ENCODE results near the gene MLPH. TPM values are rescaled to one million over a fixed set of nuclear protein-coding genes. Genes with fewer than 3 reads are reported as not detected.
A peak's percentile ranks its signal among the peaks of the same experiment; 100 is the strongest.

Gene MLPH
- total and polyA plus RNA-seq, 2 of the 13 experiments (the other 11 are each of a cell fraction or from before 2014, with no cell fraction given): 0.12 TPM; not detected in 1

- TF ChIP-seq ZNF513 (CRISPR knock-in tag; conservative IDR thresholded peaks at IDR 0.05): no peak
- no peak for TF ChIP-seq CREB3 (CRISPR knock-in tag; IDR thresholded peaks at IDR 0.05)
- TF ChIP-seq ZNF414 (CRISPR knock-in tag; IDR thresholded peaks at IDR 0.05): 0 out of 2 replicates have a peak, but pooled peaks have one; percentile 51
- 0 out of 2 replicates have a peak, but pooled peaks have one; percentile 22 for TF ChIP-seq NFATC3 (CRISPR knock-in tag; IDR thresholded peaks at IDR 0.05)
- no peak for TF ChIP-seq ZNF326 (CRISPR knock-in tag; IDR thresholded peaks at IDR 0.05; ENCODE audit: borderline replicate concordance)
- no peak for TF ChIP-seq ZNF142 (CRISPR knock-in tag; IDR thresholded peaks at IDR 0.05)
- TF ChIP-seq KDM5B (CRISPR knock-in tag; IDR thresholded peaks at IDR 0.05; ENCODE audit: borderline replicate concordance): peak; percentile 78
- TF ChIP-seq JUN (CRISPR knock-in tag; IDR thresholded peaks at IDR 0.05): no peak
- TF ChIP-seq ZNF557 (CRISPR knock-in tag; IDR thresholded peaks at IDR 0.05): no peak
- TF ChIP-seq ZFP1 (CRISPR knock-in tag; IDR thresholded peaks at IDR 0.05): peak; percentile 20; the same call in 1 of the 2 replicates
- TF ChIP-seq ZMYM4 (CRISPR knock-in tag; IDR thresholded peaks at IDR 0.05): peak; percentile 59; the same call in 1 of the 2 replicates
- TF ChIP-seq MIER2 (CRISPR knock-in tag; IDR thresholded peaks at IDR 0.05): no peak
- no peak for TF ChIP-seq SMAD1 (CRISPR knock-in tag; IDR thresholded peaks at IDR 0.05; ENCODE audit: borderline replicate concordance, low read depth)
- TF ChIP-seq TEAD3 (CRISPR knock-in tag; optimal IDR thresholded peaks at IDR 0.05; ENCODE audit: borderline replicate concordance): peak; percentile 94
- peak; percentile 77 for TF ChIP-seq ZNF574 (CRISPR knock-in tag; IDR thresholded peaks at IDR 0.05)
- no peak for TF ChIP-seq PCBP2 (optimal IDR thresholded peaks at IDR 0.05; ENCODE audit: low read depth, low read length, poor library complexity, severe bottlenecking)
- TF ChIP-seq ZNF260 (CRISPR knock-in tag; IDR thresholded peaks at IDR 0.05; ENCODE audit: borderline replicate concordance, low read depth): no peak
- TF ChIP-seq ERF (CRISPR knock-in tag; IDR thresholded peaks at IDR 0.05): peak; percentile 48; the same call in 1 of the 2 replicates
These were observed 114.5 kb downstream of the MLPH start (continued) for GRCh38 chr2:237601453-237602116.
